ENCODE results near the gene STK32B. TPM values are rescaled to one million over a fixed set of nuclear protein-coding genes. Genes with fewer than 3 reads are reported as not detected.

STK32B gene
- total and polyA plus RNA-seq, 8 donors, result 0.55 to 6.6 (median 1.6) TPM

GRCh38 chr4:5374994-5375393 lies 323.7 kb downstream of the STK32B start:
- TF ChIP-seq CTCF (IDR thresholded peaks at IDR 0.05), result no peak
- intact Hi-C loops (cut with DNase I), result no loop called here
- Histone ChIP-seq H3K27ac (no peak overlapping the region), H3K9me3 (no peaks in the 10 kb centered on the region), H3K27me3 (no peaks in the 10 kb centered on the region), H3K4me3 (no peak overlapping the region), H3K4me1 (no peaks in the 10 kb centered on the region), H3K36me3 (no peaks in the 10 kb centered on the region)
- DNase-seq (no peak), ATAC-seq (no peak), FAIRE-seq (no peak)
- 64 to 71% methylated on average over 6 of the region's 6 CpGs for WGBS, 2 donors

GRCh38 chr4:5376015-5376414 lies 324.7 kb downstream of the STK32B start:
- no peak overlapping the region for H3K4me3 ChIP-seq
- no peak for DNase-seq
- intact Hi-C loops (cut with DNase I), result no loop called here
- H3K27ac ChIP-seq, result no peak overlapping the region
- H3K36me3 ChIP-seq, result no peaks in the 10 kb centered on the region
- no peaks in the 10 kb centered on the region for H3K27me3 ChIP-seq
- H3K9me3 ChIP-seq, result no peaks in the 10 kb centered on the region
- ATAC-seq, result no peak
- H3K4me1 ChIP-seq, result no peaks in the 10 kb centered on the region
- TF ChIP-seq CTCF (IDR thresholded peaks at IDR 0.05), result no peak
- FAIRE-seq, result no peak
- 53 to 64% methylated on average over 5 of the region's 5 CpGs for WGBS, 2 donors

- no peak for FAIRE-seq
- TF ChIP-seq CTCF (IDR thresholded peaks at IDR 0.05), result no peak
Observed at GRCh38 chr4:5378002-5378401, 326.7 kb downstream of the STK32B start.

GRCh38 chr4:5379895-5380294 lies 328.6 kb downstream of the STK32B start:
- Histone ChIP-seq H3K27me3 (no peaks in the 10 kb centered on the region), H3K27ac (no peak overlapping the region), H3K36me3 (no peaks in the 10 kb centered on the region), H3K4me1 (no peaks in the 10 kb centered on the region), H3K9me3 (no peaks in the 10 kb centered on the region), H3K4me3 (no peak overlapping the region)
- TF ChIP-seq CTCF (IDR thresholded peaks at IDR 0.05), result no peak
- WGBS, 2 donors, result 75 to 78% methylated on average over 6 of the region's 6 CpGs
- no peak for ATAC-seq
- no peak for FAIRE-seq
- DNase-seq, result no peak
- intact Hi-C loops (cut with DNase I), result no loop called here

More at GRCh38 chr4:5378002-5378401, 326.7 kb downstream of the STK32B start:
- DNase-seq (no peak), ATAC-seq (no peak)
- 58 to 70% methylated on average over 8 of the region's 8 CpGs for WGBS, 2 donors
- Histone ChIP-seq H3K36me3 (no peaks in the 10 kb centered on the region), H3K27me3 (no peaks in the 10 kb centered on the region), H3K9me3 (no peaks in the 10 kb centered on the region), H3K4me3 (no peak overlapping the region), H3K4me1 (no peaks in the 10 kb centered on the region), H3K27ac (no peak overlapping the region)
- intact Hi-C loops (cut with DNase I), result no loop called here

GRCh38 chr4:5381961-5382441 lies 330.7 kb downstream of the STK32B start:
- DNase-seq, result no peak
- H3K4me1 ChIP-seq, result no peaks in the 10 kb centered on the region
- ATAC-seq, result no peak
- H3K27ac ChIP-seq, result no peak overlapping the region
- WGBS, 2 donors, result 82% methylated on average over 8 of the region's 8 CpGs
- intact Hi-C loops (cut with DNase I), result no loop called here
- no peaks in the 10 kb centered on the region for H3K27me3 ChIP-seq
- no peak for FAIRE-seq
- no peaks in the 10 kb centered on the region for H3K9me3 ChIP-seq
- H3K36me3 ChIP-seq, result no peaks in the 10 kb centered on the region
- H3K4me3 ChIP-seq, result no peak overlapping the region
- TF ChIP-seq CTCF (IDR thresholded peaks at IDR 0.05), result no peak
